Inflammatory macrophage treated with lipopolysaccharide for 1 hour (primary cell): Measurements from ENCODE around the gene BICD2.

Source experiments
- DNase-seq, 2 donors: peaks; one replicate each; pipeline ENCODE4 v3.0.0-alpha.2; 2020 to 2022

Gene BICD2

DNA sequence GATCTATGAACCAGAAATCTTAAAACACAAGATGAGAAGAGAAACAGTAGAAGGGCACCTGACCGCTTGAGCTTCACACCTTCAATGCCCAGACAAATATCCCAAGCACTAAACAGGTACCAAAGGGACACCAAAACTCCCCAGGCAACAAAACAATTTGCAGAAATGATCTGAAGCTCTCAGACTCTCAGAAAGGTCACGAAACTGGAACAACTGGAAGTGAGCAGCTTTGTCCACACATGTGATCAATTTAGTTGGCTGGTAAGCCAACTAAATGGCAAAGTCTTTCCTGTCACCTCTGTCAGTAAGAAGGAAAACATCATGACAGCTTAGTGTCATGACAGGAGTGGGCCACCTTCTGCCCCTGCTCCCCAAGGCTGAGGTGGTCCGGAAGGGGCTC, 98.8 kb downstream of the BICD2 start:
- no peak for DNase-seq

DNA sequence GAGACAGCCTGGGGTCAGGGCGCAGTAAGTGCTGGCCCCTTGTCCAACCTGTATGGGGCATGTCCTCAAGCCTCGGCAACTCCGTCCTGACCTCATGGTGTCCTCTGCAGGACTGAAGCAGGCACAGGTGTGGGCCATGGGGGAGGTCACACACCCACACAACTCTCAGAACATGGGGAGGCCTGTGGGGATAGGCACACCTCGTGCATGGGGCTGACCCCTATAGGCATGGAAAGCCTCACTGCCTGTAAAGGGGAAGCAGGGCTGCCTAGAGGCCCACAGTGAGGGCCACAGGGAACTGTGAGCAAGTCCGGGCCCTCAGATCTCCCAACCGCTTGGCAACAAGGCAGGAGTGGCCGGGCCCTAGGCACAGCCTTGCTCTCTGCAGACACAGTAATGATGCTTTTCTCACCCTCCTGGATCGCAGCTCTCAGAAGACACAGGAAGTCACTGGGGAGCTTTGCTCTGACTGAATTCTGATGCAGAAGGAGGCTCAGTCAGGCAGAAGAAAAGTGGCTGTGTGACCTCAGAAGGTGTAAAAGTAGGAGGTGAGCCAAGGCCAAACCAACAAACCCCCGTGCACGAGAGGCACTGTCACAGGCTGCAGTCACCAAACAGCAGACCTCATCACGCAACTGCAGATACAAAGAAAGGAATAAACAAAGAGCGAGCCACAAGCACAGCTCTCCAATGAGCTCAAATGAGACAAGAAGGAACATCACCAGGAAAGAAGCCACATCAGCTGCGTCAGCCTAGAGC, 100.1 kb downstream of the BICD2 start:
- no peak for DNase-seq

DNA sequence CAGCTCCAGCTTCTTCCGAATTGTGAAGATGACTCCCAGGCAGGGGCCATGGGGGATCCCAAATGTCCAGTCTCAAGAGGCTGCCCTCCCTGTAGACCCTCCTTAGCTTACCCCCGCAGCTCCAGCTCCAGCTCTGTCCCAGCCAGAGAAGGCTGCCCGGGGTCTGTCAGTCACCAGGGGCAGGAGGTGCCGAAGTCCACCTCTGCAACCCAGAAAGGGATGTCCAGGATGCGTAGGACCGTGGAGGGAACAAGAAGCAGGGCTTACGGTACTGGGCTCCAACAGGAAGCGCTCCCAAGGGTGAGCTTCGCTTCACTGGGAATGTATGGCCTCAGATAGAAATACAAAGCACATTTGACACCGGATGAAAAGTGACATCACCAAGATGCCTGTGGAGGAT, 100.7 kb downstream of the BICD2 start:
- no peak for DNase-seq

DNA sequence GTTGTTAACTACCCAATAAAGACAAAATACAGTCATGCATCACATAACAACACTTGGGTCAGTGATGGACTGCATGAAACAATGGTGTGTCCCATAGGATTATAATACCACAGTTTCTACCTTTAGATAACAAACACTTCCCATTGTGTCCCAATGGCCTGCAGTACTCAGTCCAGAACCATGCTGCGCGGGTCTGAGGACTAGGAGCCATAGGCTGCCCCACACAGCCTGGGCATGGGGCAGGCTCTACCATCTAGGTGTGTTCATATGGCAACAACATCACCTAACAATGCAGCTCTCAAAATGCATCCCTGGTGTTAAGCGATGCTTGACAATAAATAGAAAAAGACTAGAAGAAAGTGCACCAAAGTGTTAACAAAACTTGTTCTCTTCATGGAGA, 101.5 kb downstream of the BICD2 start:
- no peak for DNase-seq

DNA sequence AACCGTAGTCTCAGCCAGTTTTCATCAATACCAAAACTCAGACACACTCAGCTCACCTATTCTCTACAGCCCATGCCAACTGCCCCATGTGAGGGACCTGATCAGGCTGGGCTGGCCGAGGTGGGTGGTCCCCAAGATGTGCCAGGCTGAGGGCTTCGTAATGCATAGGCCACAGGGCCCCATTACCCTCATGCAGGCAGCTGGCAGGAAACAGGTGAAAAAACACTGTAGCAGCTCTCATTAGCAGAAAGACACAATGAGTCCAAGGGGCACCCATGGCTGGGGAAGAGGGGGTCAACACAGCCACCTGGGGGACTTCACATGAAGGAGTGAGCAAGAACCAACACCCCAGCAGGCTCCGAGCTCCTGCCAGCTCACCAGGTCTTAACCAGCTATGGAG, 102.9 kb downstream of the BICD2 start:
- DNase-seq, result no peak
